Kidney (tissue), 14 donors: ENCODE results near the gene COBL. TPM values are rescaled to one million over a fixed set of nuclear protein-coding genes. Genes with fewer than 3 reads are reported as not detected.

Source experiments
- DNase-seq, 5 donors: peaks; one replicate each; pipeline ENCODE4 v3.0.0-alpha.2; 2013 to 2020
- FAIRE-seq: peaks from 2 replicates; lab custom pipeline; 2012; peaks lifted over from hg19 to GRCh38; lab: Jason Lieb, UNC
- H3K27ac ChIP-seq, 2 donors: one replicate each; pipeline ENCODE4 v1.7.0; 2013; ENCODE audit warnings: low read depth in 2 of 2, low read length in 2 of 2, inconsistent platforms in 1 of 2
- H3K27me3 ChIP-seq: one replicate; pipeline ENCODE4 v1.7.1; 2013; ENCODE audit warnings: low read length, inconsistent platforms; ENCODE audit not compliant: control insufficient read depth, insufficient read depth
- H3K36me3 ChIP-seq, 3 donors: one replicate each; pipeline versions ENCODE4 v1.7.0 to v1.7.1; 2013; ENCODE audit warnings: low read length in 3 of 3, control low read depth in 1 of 3, inconsistent platforms in 1 of 3; ENCODE audit not compliant: insufficient read depth in 3 of 3, control insufficient read depth in 2 of 3
- H3K4me1 ChIP-seq, 3 donors: one replicate each; pipeline versions ENCODE4 v1.7.0 to v1.7.1; 2013; ENCODE audit warnings: low read length in 3 of 3, inconsistent platforms in 1 of 3, low read depth in 1 of 3; ENCODE audit not compliant: control insufficient read depth in 2 of 3, insufficient read depth in 2 of 3
- H3K4me3 ChIP-seq, 3 donors: one replicate each; pipeline versions ENCODE4 v1.7.0 to v1.8.1; 2013; ENCODE audit warnings: low read length in 3 of 3, control low read depth in 1 of 3, inconsistent platforms in 1 of 3
- H3K9ac ChIP-seq, 3 donors: one replicate each; pipeline versions ENCODE4 v1.7.0 to v1.7.1; 2013; ENCODE audit warnings: low read length in 3 of 3, control low read depth in 1 of 3, inconsistent platforms in 1 of 3
- H3K9me3 ChIP-seq, 3 donors: one replicate each; pipeline versions ENCODE4 v1.7.0 to v1.7.1; 2013; ENCODE audit warnings: low read length in 3 of 3, control low read depth in 1 of 3, inconsistent platforms in 1 of 3; ENCODE audit not compliant: control insufficient read depth in 2 of 3, insufficient read depth in 1 of 3
- intact Hi-C: fragments of 100-400 bp; cut with DNase I; formaldehyde crosslinking; loops from one replicate; pipeline ENCODE4 v1.11.1; 2022
- polyA plus RNA-seq: library from polyadenylated mRNA; stranded (reverse); fragments of 350-450 nt; fragmentation: Illumina TruSeq; extraction: RNeasy Lipid Tissue Mini Kit (QIAGEN cat#74804); gene quantifications from one replicate; pipeline ENCODE4 v1.2.3, GENCODE V29; 2014; ENCODE audit warnings: low read depth, low replicate concordance; ENCODE audit not compliant: insufficient read depth
- total RNA-seq: library from RNA; stranded (reverse); fragmentation: NEBNext Ultra II Directional; extraction: Animal tissue kit (Norgen Biotek cat#: 25700); gene quantifications from one replicate; pipeline ENCODE4 v1.2.1, GENCODE V29; 2021
- TF ChIP-seq, protein P1 (sequence below): IDR thresholded peaks from 3 replicates; pipeline ENCODE4 v1.5.1; 2012; ENCODE audit warnings: mild to moderate bottlenecking, moderate library complexity, borderline replicate concordance; ENCODE audit not compliant: insufficient read depth; ENCODE audit errors: extremely low read depth
- donor health status: control.
- donor health status: control.
- donor health status: control.
- donor health status: control.
- donor health status: control.
- donor health status: DM: yes; HTN: yes; CAD: no.
- donor health status: Normal renal cell carcinoma (clear cell type).

COBL gene
- total and polyA plus RNA-seq, 2 donors from 2014 or later = 9.8 to 42.7 TPM

DNA sequence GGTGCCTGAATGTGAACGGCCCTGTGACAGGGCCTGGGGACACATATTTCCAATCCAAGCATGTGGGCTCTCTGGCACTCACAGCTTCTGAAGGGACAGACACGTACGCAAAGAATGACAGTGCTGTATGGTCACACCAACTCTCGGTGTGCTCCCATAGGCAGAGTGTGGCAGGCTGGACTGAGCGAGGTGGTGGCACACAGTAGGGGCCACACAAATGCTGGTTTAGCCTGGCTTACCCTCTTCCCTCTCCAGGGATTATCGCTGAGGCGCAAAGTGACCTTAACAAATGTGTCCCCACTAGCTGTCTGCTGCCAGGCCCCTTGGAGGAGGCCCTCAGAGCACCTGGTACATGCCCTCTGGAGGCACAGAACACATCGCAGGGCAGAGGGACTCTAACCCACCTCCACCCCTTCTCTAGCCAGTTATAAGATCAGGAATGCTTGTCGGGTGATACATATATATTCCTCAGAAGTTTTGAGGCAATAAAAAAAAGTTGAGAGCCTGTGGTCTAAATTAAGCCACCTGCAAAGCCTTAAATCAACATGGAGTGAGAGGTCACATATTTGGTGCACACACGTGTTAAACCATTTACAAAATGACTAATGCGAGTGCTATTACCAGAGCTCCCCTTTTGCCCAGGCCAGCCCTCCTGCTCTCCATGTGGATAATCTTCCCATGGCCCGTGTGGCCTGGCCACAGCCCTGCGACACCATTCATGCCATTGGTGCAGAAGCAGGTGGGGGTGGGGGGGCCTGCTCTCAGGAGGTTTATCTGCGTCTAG is 271.1 kb downstream of the COBL start:
- Histone ChIP-seq H3K4me3 (no peak overlapping the region), H3K9ac (no peak overlapping the region), H3K36me3 (no peaks in the 10 kb centered on the region), H3K27ac (no peak overlapping the region), H3K27me3 (no peaks in the 10 kb centered on the region), H3K9me3 (no peaks in the 10 kb centered on the region), H3K4me1 (no peaks in the 10 kb centered on the region)
- intact Hi-C loops = no loop called here
- no peak for DNase-seq
- TF ChIP-seq, protein P1, sequence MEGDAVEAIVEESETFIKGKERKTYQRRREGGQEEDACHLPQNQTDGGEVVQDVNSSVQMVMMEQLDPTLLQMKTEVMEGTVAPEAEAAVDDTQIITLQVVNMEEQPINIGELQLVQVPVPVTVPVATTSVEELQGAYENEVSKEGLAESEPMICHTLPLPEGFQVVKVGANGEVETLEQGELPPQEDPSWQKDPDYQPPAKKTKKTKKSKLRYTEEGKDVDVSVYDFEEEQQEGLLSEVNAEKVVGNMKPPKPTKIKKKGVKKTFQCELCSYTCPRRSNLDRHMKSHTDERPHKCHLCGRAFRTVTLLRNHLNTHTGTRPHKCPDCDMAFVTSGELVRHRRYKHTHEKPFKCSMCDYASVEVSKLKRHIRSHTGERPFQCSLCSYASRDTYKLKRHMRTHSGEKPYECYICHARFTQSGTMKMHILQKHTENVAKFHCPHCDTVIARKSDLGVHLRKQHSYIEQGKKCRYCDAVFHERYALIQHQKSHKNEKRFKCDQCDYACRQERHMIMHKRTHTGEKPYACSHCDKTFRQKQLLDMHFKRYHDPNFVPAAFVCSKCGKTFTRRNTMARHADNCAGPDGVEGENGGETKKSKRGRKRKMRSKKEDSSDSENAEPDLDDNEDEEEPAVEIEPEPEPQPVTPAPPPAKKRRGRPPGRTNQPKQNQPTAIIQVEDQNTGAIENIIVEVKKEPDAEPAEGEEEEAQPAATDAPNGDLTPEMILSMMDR = no peak
- FAIRE-seq = no peak

DNA sequence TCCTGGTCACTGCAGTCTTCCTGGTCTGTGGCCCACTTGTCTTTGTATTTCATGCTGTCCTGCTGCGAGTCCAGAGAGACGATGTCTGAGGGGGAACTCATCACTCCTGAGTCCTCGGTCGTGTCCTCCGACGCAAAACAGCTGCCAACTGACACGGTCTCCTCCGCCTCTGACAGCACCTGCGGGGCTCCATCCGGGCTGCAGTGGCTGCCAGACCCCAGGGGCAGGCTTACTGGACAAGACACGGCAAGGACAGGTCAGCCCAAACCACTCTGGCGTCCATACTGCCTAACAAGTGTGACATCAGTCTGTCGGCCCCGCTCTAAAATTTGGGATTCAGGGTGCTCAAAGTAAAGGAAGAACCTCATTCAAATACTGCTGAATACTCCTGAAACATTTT is 273.1 kb downstream of the COBL start:
- no peaks in the 10 kb centered on the region for H3K27me3 ChIP-seq
- H3K9ac ChIP-seq = no peak overlapping the region
- DNase-seq (peak in 1 of 5 donors; percentile 66), FAIRE-seq (no peak)
- TF ChIP-seq, protein P1 = no peak
- no peak overlapping the region for H3K4me3 ChIP-seq
- intact Hi-C loops = no loop called here
- H3K27ac ChIP-seq = no peak overlapping the region
- no peaks in the 10 kb centered on the region for H3K36me3 ChIP-seq
- no peaks in the 10 kb centered on the region for H3K9me3 ChIP-seq
- H3K4me1 ChIP-seq = no peaks in the 10 kb centered on the region

DNA sequence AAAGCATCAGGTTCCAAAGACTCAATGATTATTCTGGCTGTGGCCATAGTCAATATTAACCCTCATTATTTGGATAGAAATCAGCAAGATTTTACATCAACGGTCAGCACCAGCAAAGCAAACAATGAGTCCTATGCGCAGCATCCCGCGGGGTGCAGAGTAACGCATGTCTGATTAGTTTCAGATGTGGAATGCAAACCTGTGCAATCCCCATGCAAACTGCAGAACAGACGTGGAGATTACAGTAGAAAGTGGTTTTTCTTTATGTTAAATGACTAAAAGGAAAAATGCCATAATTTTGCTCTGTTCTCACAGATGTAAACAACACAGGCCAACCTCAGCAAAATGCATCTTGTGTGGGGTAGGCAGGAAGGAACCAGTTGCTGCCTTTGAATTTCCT is 275.8 kb downstream of the COBL start:
- intact Hi-C loops = no loop called here
- Histone ChIP-seq H3K9me3 (no peaks in the 10 kb centered on the region), H3K27ac (no peak overlapping the region), H3K36me3 (no peaks in the 10 kb centered on the region), H3K4me1 (no peaks in the 10 kb centered on the region), H3K27me3 (no peaks in the 10 kb centered on the region), H3K9ac (no peak overlapping the region), H3K4me3 (no peak overlapping the region)
- no peak for DNase-seq
- TF ChIP-seq, protein P1 = no peak
- no peak for FAIRE-seq
